ENCODE data around the gene HNRNPA0.

The HNRNPA0 gene

GRCh38 chr5:137712139-137712667 lies 42.0 kb downstream of the HNRNPA0 start:
- DNase-seq (ENCODE audit: low read depth): no peak
- H3K4me3 ChIP-seq (ENCODE audit: low read length): no peak overlapping the region
- TF ChIP-seq, protein P1, sequence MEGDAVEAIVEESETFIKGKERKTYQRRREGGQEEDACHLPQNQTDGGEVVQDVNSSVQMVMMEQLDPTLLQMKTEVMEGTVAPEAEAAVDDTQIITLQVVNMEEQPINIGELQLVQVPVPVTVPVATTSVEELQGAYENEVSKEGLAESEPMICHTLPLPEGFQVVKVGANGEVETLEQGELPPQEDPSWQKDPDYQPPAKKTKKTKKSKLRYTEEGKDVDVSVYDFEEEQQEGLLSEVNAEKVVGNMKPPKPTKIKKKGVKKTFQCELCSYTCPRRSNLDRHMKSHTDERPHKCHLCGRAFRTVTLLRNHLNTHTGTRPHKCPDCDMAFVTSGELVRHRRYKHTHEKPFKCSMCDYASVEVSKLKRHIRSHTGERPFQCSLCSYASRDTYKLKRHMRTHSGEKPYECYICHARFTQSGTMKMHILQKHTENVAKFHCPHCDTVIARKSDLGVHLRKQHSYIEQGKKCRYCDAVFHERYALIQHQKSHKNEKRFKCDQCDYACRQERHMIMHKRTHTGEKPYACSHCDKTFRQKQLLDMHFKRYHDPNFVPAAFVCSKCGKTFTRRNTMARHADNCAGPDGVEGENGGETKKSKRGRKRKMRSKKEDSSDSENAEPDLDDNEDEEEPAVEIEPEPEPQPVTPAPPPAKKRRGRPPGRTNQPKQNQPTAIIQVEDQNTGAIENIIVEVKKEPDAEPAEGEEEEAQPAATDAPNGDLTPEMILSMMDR (conservative IDR thresholded peaks at IDR 0.05; ENCODE audit: low read length): no peak

DNA sequence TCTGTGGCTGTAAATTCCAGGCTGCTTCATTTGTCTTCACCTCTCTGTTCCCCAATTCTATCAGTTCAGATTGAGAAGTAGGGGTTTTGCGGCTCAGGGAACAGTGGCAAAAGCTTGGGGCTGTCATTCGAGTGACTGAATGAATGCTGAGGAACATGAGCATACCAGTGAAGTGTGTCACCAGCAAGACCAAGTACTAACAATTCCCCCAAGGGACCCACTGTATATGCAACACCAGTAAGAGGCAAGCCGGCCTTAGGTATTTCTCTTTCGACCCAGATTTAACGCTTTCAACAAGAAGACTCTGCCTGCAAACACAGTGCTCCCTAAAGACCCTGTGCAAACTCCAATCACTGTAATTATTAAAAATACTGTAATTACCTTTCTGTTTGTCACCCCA lies 44.1 kb downstream of the HNRNPA0 start:
- TF ChIP-seq, protein P1 (conservative IDR thresholded peaks at IDR 0.05; ENCODE audit: low read length): no peak
- DNase-seq (ENCODE audit: low read depth): no peak
- H3K4me3 ChIP-seq (ENCODE audit: low read length): no peak overlapping the region

DNA sequence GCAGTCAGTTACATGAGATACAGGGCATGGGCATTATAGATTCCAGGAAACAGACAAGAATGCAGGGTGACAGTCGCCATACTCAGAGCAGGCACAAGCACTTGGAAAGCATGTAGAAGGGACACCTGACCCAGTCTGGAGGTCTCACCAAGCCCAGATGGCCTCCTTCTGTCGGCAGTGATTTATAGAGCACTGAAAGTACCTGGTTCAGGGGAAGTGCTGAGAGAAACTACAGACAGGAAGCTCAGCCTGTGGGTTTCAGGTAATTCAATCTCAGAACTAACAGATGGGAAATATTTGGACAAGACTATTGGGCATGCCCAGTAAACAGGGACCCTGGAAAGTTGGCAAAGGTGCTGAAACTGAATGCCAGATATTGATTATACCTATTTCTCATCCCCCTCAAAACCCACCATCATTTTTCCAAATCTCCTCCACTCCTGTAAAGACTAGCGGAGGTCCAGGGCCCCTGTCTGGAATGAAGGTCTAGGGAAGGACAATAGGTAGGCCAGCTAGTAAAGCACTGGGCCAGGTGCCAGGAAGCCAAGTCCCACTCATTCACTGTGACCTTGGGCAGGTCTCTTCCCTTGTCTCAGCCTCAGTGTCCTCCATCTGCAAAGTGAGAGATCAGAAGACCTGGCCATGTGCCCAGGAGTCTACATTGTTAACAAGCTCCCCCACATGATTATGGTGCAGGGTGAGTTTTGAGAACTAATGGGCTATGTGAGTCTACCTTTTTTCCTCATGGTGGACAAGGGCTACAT lies 45.2 kb downstream of the HNRNPA0 start:
- TF ChIP-seq, protein P1 (conservative IDR thresholded peaks at IDR 0.05; ENCODE audit: low read length): no peak
- no peak overlapping the region for H3K4me3 ChIP-seq (ENCODE audit: low read length)
- no peak for DNase-seq (ENCODE audit: low read depth)

DNA sequence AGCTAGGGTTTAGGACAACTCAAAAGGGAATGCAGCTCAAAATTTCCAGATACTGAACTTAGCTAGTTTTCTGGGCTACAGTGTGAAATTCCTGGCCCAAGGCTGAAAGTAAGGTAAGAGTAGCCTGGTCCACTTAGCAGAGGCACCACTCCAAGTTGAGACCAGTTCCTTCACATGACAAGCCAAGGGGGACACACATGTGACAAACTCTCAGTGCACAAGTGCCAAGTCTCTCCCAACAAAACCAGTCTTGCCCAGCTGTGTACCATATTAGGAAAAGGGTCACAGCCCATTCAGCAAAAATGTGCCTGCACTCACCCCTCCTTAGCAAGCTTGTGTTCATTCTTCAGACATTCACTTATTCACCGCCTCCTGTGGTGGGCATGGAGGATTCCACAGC lies 46.1 kb downstream of the HNRNPA0 start:
- TF ChIP-seq, protein P1 (conservative IDR thresholded peaks at IDR 0.05; ENCODE audit: low read length): no peak
- H3K4me3 ChIP-seq (ENCODE audit: low read length): no peak overlapping the region
- no peak for DNase-seq (ENCODE audit: low read depth)

DNA sequence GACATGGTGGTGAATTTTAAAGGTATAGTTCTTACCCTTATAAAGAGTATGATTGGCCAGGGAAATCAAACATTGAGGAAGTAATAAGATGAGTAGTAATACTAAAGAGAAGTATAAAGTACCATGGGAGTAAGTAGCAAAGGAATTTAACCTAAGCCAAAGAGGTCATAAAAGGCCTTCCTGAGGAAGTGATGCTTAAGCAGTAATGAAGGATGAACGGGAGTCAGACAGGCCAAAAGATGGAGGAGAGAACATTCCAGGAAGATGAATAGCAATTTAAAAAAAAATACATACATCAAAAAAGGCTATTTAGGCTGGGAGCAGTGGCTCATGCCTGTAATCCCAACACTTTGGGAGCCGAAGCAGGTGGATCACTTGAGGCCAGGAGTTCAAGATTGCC lies 47.3 kb downstream of the HNRNPA0 start:
- no peak for DNase-seq (ENCODE audit: low read depth)
- no peak overlapping the region for H3K4me3 ChIP-seq (ENCODE audit: low read length)
- TF ChIP-seq, protein P1 (conservative IDR thresholded peaks at IDR 0.05; ENCODE audit: low read length): no peak

DNA sequence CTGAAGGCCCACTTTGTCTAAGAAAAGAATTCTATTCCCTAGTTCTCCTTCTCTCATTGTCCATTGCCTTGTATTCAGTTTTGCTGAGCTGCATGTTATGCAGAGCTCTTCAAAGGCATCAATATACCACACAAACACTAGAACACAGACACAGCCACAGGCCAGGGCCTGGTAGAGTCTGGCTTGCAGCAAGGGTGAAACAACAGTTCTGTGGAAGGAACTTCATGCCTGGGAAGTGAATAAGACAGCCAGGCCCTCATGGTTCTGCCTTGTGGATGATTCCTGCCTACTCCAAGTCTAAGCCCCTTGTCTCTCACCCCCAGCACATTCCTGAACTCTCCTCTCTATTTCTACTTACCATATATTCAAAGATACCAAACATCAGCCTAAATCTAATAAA lies 49.1 kb downstream of the HNRNPA0 start:
- TF ChIP-seq, protein P1 (conservative IDR thresholded peaks at IDR 0.05; ENCODE audit: low read length): no peak
- no peak overlapping the region for H3K4me3 ChIP-seq (ENCODE audit: low read length)
- peak; percentile 11 for DNase-seq (ENCODE audit: low read depth)

DNA sequence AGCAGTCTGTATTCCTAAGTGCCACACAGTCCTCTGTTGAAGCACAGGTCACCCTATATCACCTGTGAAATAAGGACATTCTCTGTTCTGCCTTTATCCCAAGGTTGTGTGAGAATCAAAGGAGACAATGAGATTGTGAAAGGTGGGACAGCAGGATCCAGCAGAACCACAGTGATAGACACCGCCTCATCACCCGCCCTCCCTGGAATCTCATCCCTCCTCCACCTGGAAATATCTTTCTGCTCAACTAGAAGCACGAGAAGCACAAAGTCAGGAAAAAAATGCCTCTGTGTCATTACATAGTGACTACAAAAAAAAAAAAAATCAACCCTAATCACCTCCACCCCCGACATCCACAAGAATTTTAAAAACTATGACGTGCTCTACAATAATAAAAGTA lies 50.6 kb downstream of the HNRNPA0 start:
- DNase-seq (ENCODE audit: low read depth): no peak
- H3K4me3 ChIP-seq (ENCODE audit: low read length): no peak overlapping the region
- TF ChIP-seq, protein P1 (conservative IDR thresholded peaks at IDR 0.05; ENCODE audit: low read length): no peak
